Measurements from ENCODE around the gene FNDC11.
A peak's percentile ranks its signal among the peaks of the same experiment; 100 is the strongest.

FNDC11 gene

GRCh38 chr20:63563225-63563935, 9.4 kb downstream of the FNDC11 start:
- no peak overlapping the region for H3K27ac ChIP-seq
- TF ChIP-seq CTCF (IDR thresholded peaks at IDR 0.05): no peak

- TF ChIP-seq CTCF (IDR thresholded peaks at IDR 0.05) (no peak), ZFX (IDR thresholded peaks at IDR 0.05; ENCODE audit: borderline replicate concordance) (no peak)
Measured at GRCh38 chr20:63564036-63564810, 10.3 kb downstream of the FNDC11 start.

GRCh38 chr20:63565021-63565698, 11.2 kb downstream of the FNDC11 start:
- H3K27ac ChIP-seq: no peak overlapping the region
- no peak for TF ChIP-seq ZFX (IDR thresholded peaks at IDR 0.05; ENCODE audit: borderline replicate concordance)
- TF ChIP-seq CTCF (IDR thresholded peaks at IDR 0.05): no peak

More at GRCh38 chr20:63564036-63564810, 10.3 kb downstream of the FNDC11 start:
- no peak overlapping the region for H3K27ac ChIP-seq

GRCh38 chr20:63565699-63566335, 11.9 kb downstream of the FNDC11 start:
- no peak for TF ChIP-seq CTCF (IDR thresholded peaks at IDR 0.05)
- no peak for TF ChIP-seq ZFX (IDR thresholded peaks at IDR 0.05; ENCODE audit: borderline replicate concordance)
- no peak overlapping the region for H3K27ac ChIP-seq

GRCh38 chr20:63566395-63567135, 12.6 kb downstream of the FNDC11 start:
- peak overlapping the region; percentile 35; the same call in 1 of the 2 replicates for H3K27ac ChIP-seq
- TF ChIP-seq CTCF (IDR thresholded peaks at IDR 0.05) (no peak), ZFX (IDR thresholded peaks at IDR 0.05; ENCODE audit: borderline replicate concordance) (no peak)

GRCh38 chr20:63567136-63567385, 13.1 kb downstream of the FNDC11 start:
- TF ChIP-seq ZFX (IDR thresholded peaks at IDR 0.05; ENCODE audit: borderline replicate concordance) (no peak), CTCF (IDR thresholded peaks at IDR 0.05) (peak; percentile 55)
- peak overlapping the region; percentile 35; the same call in 1 of the 2 replicates for H3K27ac ChIP-seq
